Suppressor macrophage treated with lipopolysaccharide for 1 hour (primary cell): ENCODE measurements around the gene AAK1.

Experiments
- DNase-seq, 3 donors: peaks; one replicate each; pipeline ENCODE4 v3.0.0-alpha.2; 2020 to 2022

Gene AAK1

GRCh38 chr2:69594341-69594740 lies 49.2 kb downstream of the AAK1 start:
- no peak for DNase-seq

GRCh38 chr2:69592511-69592910 lies 51.0 kb downstream of the AAK1 start:
- DNase-seq: no peak

- peak in 1 of 3 donors; percentile 19 for DNase-seq
Measured at GRCh38 chr2:69589973-69590652, 53.4 kb downstream of the AAK1 start.

GRCh38 chr2:69588945-69589344 lies 54.6 kb downstream of the AAK1 start:
- no peak for DNase-seq

GRCh38 chr2:69588403-69588802 lies 55.1 kb downstream of the AAK1 start:
- DNase-seq: no peak

- no peak for DNase-seq
Measured at GRCh38 chr2:69585855-69586555, 57.5 kb downstream of the AAK1 start.

GRCh38 chr2:69584127-69584889 lies 59.2 kb downstream of the AAK1 start:
- DNase-seq: peak in 1 of 3 donors; percentile 40

GRCh38 chr2:69583321-69583833 lies 60.2 kb downstream of the AAK1 start:
- no peak for DNase-seq

- DNase-seq: peak in 1 of 3 donors; percentile 26
Measured at GRCh38 chr2:69582582-69583176, 60.9 kb downstream of the AAK1 start.

- peak; percentile 56 to 63 (median 59) for DNase-seq
Measured at GRCh38 chr2:69581774-69582581, 61.6 kb downstream of the AAK1 start.

- DNase-seq: no peak
Measured at GRCh38 chr2:69580486-69580885, 63.1 kb downstream of the AAK1 start.

GRCh38 chr2:69579536-69579935 lies 64.0 kb downstream of the AAK1 start:
- peak; percentile 46 to 65 (median 59) for DNase-seq

- no peak for DNase-seq
Measured at GRCh38 chr2:69578198-69578540, 65.4 kb downstream of the AAK1 start.

- DNase-seq: peak in 1 of 3 donors; percentile 46
Measured at GRCh38 chr2:69577467-69578197, 65.9 kb downstream of the AAK1 start.

GRCh38 chr2:69576880-69577279 lies 66.7 kb downstream of the AAK1 start:
- peak in 2 of 3 donors; percentile 43 to 55 for DNase-seq

GRCh38 chr2:69575926-69576325 lies 67.6 kb downstream of the AAK1 start:
- peak in 2 of 3 donors; percentile 35 to 37 for DNase-seq

GRCh38 chr2:69575371-69575770 lies 68.2 kb downstream of the AAK1 start:
- peak in 2 of 3 donors; percentile 36 to 47 for DNase-seq

- peak; percentile 76 to 86 (median 79) for DNase-seq
Measured at GRCh38 chr2:69572641-69573040, 70.9 kb downstream of the AAK1 start.

GRCh38 chr2:69571189-69571588 lies 72.3 kb downstream of the AAK1 start:
- peak in 1 of 3 donors; percentile 27 for DNase-seq

GRCh38 chr2:69570474-69570873 lies 73.1 kb downstream of the AAK1 start:
- DNase-seq: no peak

GRCh38 chr2:69567909-69568300 lies 75.6 kb downstream of the AAK1 start:
- DNase-seq: no peak
